ENCODE results near the gene POLR1H. TPM values are rescaled to one million over a fixed set of nuclear protein-coding genes. Genes with fewer than 3 reads are reported as not detected.

POLR1H gene
- total RNA-seq, 1 experiment from 2014 or later, result 33.2 TPM

DNA sequence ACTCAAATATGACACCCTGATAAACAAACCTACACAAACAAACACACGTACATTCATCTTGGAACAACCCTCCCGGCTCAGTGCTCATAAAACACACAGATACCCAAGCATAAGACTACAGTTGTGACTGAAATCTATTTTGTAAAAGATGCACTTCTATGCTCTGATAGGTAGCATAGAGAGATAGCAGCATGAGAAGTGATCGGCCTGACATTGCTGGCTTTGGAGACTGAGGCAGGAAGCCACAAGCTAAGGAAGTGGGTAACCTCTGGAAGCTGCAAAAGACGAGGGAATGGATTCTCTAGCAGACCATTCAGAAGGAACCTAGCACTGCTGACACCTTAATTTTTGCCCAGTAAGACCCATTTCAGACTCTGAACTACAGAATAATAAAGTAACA lies 16.2 kb downstream of the POLR1H start:
- in situ Hi-C loops (cut with HindIII; ENCODE audit: low pct_unique_long_range_greater_than_20kb, low sequenced_read_pairs), result no loop called here
- DNase-seq (ENCODE audit: low read depth), result no peak

- DNase-seq (ENCODE audit: low read depth), result no peak
- in situ Hi-C loops (cut with HindIII; ENCODE audit: low pct_unique_long_range_greater_than_20kb, low sequenced_read_pairs), result no loop called here
Measured at GRCh38 chr6:30087876-30088275, 26.8 kb downstream of the POLR1H start.

DNA sequence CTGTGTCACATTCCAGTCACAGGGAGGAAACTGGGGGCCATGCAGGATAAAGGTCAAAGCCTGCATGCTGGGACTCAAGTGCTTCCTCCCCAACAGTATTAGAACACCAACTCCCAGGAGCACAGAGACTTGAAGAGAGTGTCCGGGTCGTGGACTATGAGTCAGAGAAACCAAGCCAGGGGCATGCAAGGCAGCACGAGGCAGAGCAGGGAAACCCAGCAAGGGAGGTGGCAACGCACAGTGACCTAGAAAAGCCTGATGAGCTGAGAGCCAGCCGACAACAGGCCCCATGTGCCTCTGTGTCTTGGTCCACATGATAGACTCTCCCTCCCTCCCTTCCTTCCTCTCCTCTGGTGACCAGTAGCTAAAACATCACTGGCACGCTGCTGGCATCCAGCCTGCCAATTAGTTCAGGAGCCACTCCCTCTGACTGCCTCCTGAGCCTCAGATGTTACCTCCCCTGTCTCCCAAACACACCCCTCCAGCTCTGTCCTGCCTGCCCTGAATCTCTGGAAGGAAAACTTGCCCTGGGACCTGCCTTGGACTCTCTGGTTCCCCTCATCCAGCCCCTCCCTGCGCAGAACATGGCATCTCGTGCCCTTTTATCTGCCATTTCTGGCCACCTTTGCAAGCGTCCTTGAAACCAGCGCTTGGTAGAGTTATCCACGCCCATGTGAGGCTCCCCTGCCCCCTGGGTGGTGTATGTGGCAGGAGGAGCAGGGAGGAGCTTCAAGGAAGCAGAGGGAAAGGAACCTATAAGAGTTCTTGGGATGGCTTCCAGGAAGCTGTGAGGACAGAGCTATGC lies 30.7 kb downstream of the POLR1H start:
- in situ Hi-C loops (cut with HindIII; ENCODE audit: low pct_unique_long_range_greater_than_20kb, low sequenced_read_pairs), result no loop called here
- peak; percentile 92 for DNase-seq (ENCODE audit: low read depth)

- DNase-seq (ENCODE audit: low read depth), result no peak
- in situ Hi-C loops (cut with HindIII; ENCODE audit: low pct_unique_long_range_greater_than_20kb, low sequenced_read_pairs), result no loop called here
Measured at GRCh38 chr6:30092852-30093543, 31.9 kb downstream of the POLR1H start.

DNA sequence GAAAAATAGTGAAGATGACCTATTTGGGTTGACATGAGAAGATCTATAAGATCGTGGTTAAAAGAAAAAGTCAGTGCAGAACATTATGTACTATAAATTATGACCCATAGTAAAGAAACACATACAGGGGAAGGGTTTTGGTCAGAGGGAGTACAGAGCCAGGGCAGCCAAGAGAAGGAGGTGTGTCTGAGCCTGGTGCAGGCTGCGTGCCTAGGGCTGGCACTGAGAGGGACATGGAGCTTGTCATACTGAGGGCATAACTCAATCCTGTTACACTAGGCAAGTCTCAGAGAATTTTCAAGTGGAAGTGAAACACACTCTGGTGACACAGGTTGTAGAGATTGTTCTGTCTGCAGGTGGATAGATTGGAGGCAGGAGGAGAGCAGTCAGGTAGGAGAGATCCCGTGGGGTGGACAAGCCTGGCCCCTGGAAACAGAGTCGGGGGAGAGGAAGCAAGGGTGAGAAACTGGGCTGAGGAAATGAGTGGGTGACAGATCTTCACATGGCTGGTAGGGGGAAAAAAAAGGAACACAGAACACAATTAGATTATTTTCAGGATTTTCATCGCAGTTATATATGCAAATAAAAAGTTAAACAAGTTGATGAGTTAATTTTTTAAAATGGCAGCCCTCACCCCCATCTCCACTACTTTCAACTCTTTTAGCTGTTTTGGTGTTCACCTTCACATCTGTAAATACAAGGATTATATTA lies 33.0 kb downstream of the POLR1H start:
- in situ Hi-C loops (cut with HindIII; ENCODE audit: low pct_unique_long_range_greater_than_20kb, low sequenced_read_pairs), result no loop called here
- no peak for DNase-seq (ENCODE audit: low read depth)

- in situ Hi-C loops (cut with HindIII; ENCODE audit: low pct_unique_long_range_greater_than_20kb, low sequenced_read_pairs), result no loop called here
- no peak for DNase-seq (ENCODE audit: low read depth)
Measured at GRCh38 chr6:30096829-30097228, 35.8 kb downstream of the POLR1H start.

DNA sequence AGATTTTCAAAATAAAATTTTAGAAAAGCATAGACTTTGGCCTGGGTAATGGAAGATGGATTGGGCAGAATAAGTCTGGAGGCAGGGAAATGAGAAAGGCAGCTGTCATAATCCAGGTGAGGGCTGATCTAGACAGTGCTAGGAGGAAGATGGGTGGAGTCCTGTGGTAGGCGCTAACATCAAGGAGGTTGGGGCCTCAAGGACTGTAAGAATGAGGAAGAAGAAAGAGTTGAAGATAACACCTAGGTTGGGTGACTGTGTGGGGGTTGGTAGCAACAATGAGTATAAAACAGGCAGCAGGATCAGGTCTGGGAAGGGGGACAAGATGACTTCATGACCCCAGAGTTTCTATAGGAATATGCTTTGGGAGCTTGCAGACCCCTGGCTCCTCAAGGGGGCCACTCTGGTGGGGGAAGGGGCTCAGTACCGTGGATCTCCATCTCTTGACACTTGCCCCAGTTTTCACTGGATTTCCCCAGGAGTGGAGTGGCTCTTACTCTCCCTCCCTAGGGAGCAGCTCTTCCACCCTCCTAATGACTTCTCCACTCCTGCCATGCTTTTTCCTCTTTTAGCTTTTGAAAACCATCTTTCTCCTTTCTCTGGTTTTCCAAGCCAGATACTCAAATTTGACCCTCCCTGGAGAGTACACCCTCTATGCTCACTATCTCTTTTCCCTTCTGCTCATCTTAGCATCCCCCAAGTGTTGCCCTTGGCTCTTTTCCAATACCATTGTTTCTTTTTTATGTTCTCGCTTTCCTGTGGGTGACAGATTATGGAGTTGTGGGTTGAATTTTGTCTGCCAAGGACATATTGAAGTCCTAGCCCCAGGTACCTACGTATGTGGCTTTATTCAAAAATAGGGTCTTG lies 37.1 kb downstream of the POLR1H start:
- in situ Hi-C loops (cut with HindIII; ENCODE audit: low pct_unique_long_range_greater_than_20kb, low sequenced_read_pairs), result no loop called here
- DNase-seq (ENCODE audit: low read depth), result no peak

GRCh38 chr6:30100154-30100553 lies 39.1 kb downstream of the POLR1H start:
- no peak for DNase-seq (ENCODE audit: low read depth)
- in situ Hi-C loops (cut with HindIII; ENCODE audit: low pct_unique_long_range_greater_than_20kb, low sequenced_read_pairs), result no loop called here

GRCh38 chr6:30100585-30101443 lies 39.7 kb downstream of the POLR1H start:
- in situ Hi-C loops (cut with HindIII; ENCODE audit: low pct_unique_long_range_greater_than_20kb, low sequenced_read_pairs), result no loop called here
- no peak for DNase-seq (ENCODE audit: low read depth)

DNA sequence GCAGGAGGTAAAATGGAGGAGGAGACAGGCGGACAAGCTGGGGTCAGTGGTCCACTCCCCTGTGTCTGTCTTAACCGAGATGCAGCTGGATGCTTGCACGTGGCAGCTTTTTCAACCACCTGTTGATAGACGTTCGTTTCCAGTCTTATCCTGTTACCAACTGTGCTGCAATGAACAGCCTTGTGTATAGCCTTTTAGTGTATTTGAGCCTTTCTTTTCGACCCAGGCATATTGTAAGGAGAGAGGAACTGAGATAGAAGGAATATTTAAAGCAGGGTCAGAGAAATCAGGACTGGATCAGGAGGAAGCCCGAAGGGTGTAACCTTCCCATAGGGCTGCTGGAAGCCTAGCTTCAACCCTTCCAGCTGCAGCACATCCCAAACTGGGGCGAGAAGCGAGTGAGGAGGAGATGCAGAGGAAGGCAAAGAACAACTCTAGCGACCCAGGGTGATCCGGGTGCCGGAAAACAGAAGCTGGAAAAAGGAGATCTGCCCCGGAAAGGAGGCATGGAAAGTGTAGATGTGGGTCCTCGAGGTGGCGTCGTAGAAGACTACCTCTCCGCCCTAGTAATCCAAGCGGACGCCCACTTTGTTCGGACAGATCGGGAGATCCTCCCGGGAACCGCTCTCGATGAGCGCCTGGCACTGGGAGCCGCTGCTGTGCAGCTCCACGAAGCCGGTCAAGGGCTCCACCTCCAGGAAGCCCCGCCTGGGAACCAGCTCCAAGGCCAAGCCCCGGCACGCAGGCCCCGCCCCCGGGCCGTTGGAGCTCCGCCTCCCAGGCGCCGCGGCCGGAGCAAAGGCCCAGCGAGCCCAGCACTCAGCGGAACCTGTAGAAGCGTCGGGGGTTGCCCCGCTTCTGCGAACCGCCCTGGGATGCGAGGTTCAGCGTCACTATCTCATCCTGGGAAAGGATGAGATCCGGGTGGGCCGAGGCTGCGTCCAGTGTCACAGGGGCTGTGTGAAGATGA lies 40.7 kb downstream of the POLR1H start:
- in situ Hi-C loops (cut with HindIII; ENCODE audit: low pct_unique_long_range_greater_than_20kb, low sequenced_read_pairs), result no loop called here
- peak; percentile 80 for DNase-seq (ENCODE audit: low read depth)

DNA sequence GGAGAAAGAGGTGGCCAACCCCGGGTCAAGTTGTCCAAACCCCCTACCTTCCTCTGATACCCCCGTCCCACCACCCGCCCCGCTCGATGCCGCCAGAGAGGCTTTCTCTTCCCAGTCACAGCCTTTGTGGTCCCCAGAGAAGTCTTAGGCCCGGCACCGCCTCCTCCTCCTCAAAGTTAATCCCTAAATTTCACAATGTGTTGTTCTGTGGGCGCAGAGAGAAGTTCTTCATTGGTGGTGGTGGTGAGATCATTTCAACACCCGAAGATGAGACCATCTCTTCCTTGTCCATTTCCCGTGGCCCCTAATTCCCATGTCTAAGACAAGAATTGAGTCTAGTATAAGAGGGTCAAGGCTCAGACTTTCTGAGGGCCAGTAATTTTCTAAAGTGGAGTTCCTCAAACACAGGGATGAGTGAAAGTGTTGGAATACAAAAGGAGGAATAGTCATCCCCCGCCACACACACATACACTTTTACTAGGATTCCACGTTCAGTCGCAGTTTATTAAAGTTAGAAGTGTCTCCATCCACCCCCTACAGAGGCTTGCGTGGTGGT lies 41.4 kb downstream of the POLR1H start:
- DNase-seq (ENCODE audit: low read depth), result peak; percentile 28
- in situ Hi-C loops (cut with HindIII; ENCODE audit: low pct_unique_long_range_greater_than_20kb, low sequenced_read_pairs), result no loop called here

GRCh38 chr6:30102970-30103871 lies 42.2 kb downstream of the POLR1H start:
- DNase-seq (ENCODE audit: low read depth), result peak; percentile 78
- in situ Hi-C loops (cut with HindIII; ENCODE audit: low pct_unique_long_range_greater_than_20kb, low sequenced_read_pairs), result no loop called here

DNA sequence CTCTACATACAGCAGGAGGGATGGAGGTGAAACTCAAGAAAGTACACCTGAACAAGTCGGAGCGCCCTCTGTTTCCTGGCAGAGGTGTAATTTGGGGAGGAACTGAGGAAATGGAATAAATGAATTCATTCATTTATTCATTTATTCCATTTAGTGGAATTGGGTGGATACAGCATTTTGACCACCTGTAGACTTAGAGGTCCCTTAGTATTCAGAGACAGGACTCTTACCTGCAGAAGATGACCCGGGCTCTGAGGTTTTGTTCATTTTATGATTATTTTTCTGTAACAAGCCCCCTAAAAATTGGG lies 42.8 kb downstream of the POLR1H start:
- in situ Hi-C loops (cut with HindIII; ENCODE audit: low pct_unique_long_range_greater_than_20kb, low sequenced_read_pairs), result no loop called here
- no peak for DNase-seq (ENCODE audit: low read depth)

DNA sequence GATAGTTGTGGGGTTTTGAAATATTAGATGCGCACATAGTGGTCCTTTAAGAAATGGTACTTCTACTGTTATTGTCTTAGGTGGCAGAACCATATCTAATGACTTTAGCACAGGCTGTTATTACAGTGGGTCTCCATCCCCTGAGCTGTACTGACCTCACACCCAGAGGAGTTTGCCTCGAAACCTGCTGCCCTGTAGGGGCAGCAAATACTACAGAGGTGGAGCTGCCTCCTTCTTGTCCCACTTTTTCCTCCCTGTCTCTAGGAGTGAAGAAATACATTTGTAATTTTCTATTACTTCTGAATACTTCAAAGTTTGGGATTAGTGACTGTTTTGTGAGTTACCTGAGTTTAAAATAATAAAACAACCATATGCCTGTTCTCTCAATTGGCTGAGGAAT lies 43.6 kb downstream of the POLR1H start:
- in situ Hi-C loops (cut with HindIII; ENCODE audit: low pct_unique_long_range_greater_than_20kb, low sequenced_read_pairs), result no loop called here

GRCh38 chr6:30111266-30111856 lies 50.3 kb downstream of the POLR1H start:
- in situ Hi-C loops (cut with HindIII; ENCODE audit: low pct_unique_long_range_greater_than_20kb, low sequenced_read_pairs), result no loop called here
- DNase-seq (ENCODE audit: low read depth), result no peak

More for the DNA sequence above, 43.6 kb downstream of the POLR1H start:
- no peak for DNase-seq (ENCODE audit: low read depth)

Data from Caki2 (cell line).